Stimulated activated naive CD8-positive, alpha-beta T cell treated with anti-CD3 and anti-CD28 coated beads, Interleukin-15, Interleukin-2, amounts not matched to agents 100 ng/mL and 50 ng/mL, for 24 hours (primary cell): Measurements from ENCODE around the gene NAA25.
A peak's percentile ranks its signal among the peaks of the same experiment; 100 is the strongest.
"Not testable (repeated sequence)": the region's sequence is repeated elsewhere in the genome, so short reads cannot be mapped to it uniquely, and the experiment has no call there.

Experiments used
- H3K27ac Mint-ChIP-seq: one replicate; pipeline ENCODE4 v1.8.0; 2021; ENCODE audit warnings: mild to moderate bottlenecking, mixed read lengths
- H3K27me3 Mint-ChIP-seq: one replicate; pipeline ENCODE4 v1.8.0; 2021; ENCODE audit warnings: mixed read lengths
- H3K36me3 Mint-ChIP-seq: one replicate; pipeline ENCODE4 v1.8.0; 2021; ENCODE audit warnings: low read depth, mixed read lengths
- H3K4me1 Mint-ChIP-seq: one replicate; pipeline ENCODE4 v1.8.0; 2021; ENCODE audit warnings: low read depth, mixed read lengths
- H3K4me3 Mint-ChIP-seq: one replicate; pipeline ENCODE4 v1.8.0; 2021; ENCODE audit warnings: mild to moderate bottlenecking, mixed read lengths
- H3K9me3 Mint-ChIP-seq: one replicate; pipeline ENCODE4 v1.8.0; 2021; ENCODE audit warnings: mixed read lengths

NAA25 gene

GRCh38 chr12:112036614-112037013, 72.0 kb downstream of the NAA25 start:
- not testable (repeated sequence) for H3K4me3 Mint-ChIP-seq, H3K27ac Mint-ChIP-seq, H3K4me1 Mint-ChIP-seq

GRCh38 chr12:112035219-112035785, 73.3 kb downstream of the NAA25 start:
- H3K27ac Mint-ChIP-seq = no peak overlapping the region
- H3K36me3 Mint-ChIP-seq = peaks cover 72% of the 10 kb centered on the region
- H3K4me1 Mint-ChIP-seq = no peaks in the 10 kb centered on the region
- no peaks in the 10 kb centered on the region for H3K9me3 Mint-ChIP-seq
- no peak overlapping the region for H3K4me3 Mint-ChIP-seq
- no peaks in the 10 kb centered on the region for H3K27me3 Mint-ChIP-seq

More at GRCh38 chr12:112036614-112037013, 72.0 kb downstream of the NAA25 start:
- peaks cover 64% of the 10 kb centered on the region for H3K36me3 Mint-ChIP-seq
- not testable (repeated sequence) for H3K27me3 Mint-ChIP-seq, H3K9me3 Mint-ChIP-seq

GRCh38 chr12:112032292-112032691, 76.3 kb downstream of the NAA25 start:
- Mint-ChIP-seq H3K27ac (no peak overlapping the region), H3K4me3 (no peak overlapping the region), H3K27me3 (no peaks in the 10 kb centered on the region), H3K9me3 (no peaks in the 10 kb centered on the region), H3K4me1 (peaks cover 9% of the 10 kb centered on the region), H3K36me3 (peaks cover 63% of the 10 kb centered on the region)

GRCh38 chr12:112031472-112031871, 77.1 kb downstream of the NAA25 start:
- H3K9me3 Mint-ChIP-seq = no peaks in the 10 kb centered on the region
- peak overlapping the region; percentile 9 for H3K27ac Mint-ChIP-seq
- H3K4me3 Mint-ChIP-seq = no peak overlapping the region
- H3K36me3 Mint-ChIP-seq = peaks cover 57% of the 10 kb centered on the region
- no peaks in the 10 kb centered on the region for H3K27me3 Mint-ChIP-seq
- peaks cover 9% of the 10 kb centered on the region for H3K4me1 Mint-ChIP-seq

- Mint-ChIP-seq H3K27me3 (no peaks in the 10 kb centered on the region), H3K4me1 (peaks cover 20% of the 10 kb centered on the region), H3K4me3 (no peak overlapping the region), H3K27ac (peak overlapping the region; percentile 29), H3K36me3 (peaks cover 58% of the 10 kb centered on the region), H3K9me3 (no peaks in the 10 kb centered on the region)
These were observed 79.3 kb downstream of the NAA25 start for GRCh38 chr12:112029301-112029700.

GRCh38 chr12:112025808-112026375, 82.7 kb downstream of the NAA25 start:
- Mint-ChIP-seq H3K27ac (peak overlapping the region; percentile 80), H3K9me3 (no peaks in the 10 kb centered on the region), H3K4me1 (peaks cover 38% of the 10 kb centered on the region), H3K27me3 (no peaks in the 10 kb centered on the region), H3K36me3 (peaks cover 61% of the 10 kb centered on the region), H3K4me3 (no peak overlapping the region)

GRCh38 chr12:112023759-112024396, 84.7 kb downstream of the NAA25 start:
- Mint-ChIP-seq H3K27me3 (no peaks in the 10 kb centered on the region), H3K4me3 (no peak overlapping the region), H3K27ac (peak overlapping the region; percentile 41), H3K36me3 (peaks cover 54% of the 10 kb centered on the region), H3K9me3 (no peaks in the 10 kb centered on the region), H3K4me1 (peaks cover 46% of the 10 kb centered on the region)

- peak overlapping the region; percentile 46 for H3K27ac Mint-ChIP-seq
- no peak overlapping the region for H3K4me3 Mint-ChIP-seq
- H3K36me3 Mint-ChIP-seq = peaks cover 60% of the 10 kb centered on the region
- H3K9me3 Mint-ChIP-seq = no peaks in the 10 kb centered on the region
- peaks cover 51% of the 10 kb centered on the region for H3K4me1 Mint-ChIP-seq
- H3K27me3 Mint-ChIP-seq = no peaks in the 10 kb centered on the region
These were observed 86.2 kb downstream of the NAA25 start for GRCh38 chr12:112022241-112023016.

- Mint-ChIP-seq H3K9me3 (peaks cover 3% of the 10 kb centered on the region), H3K27ac (no peak overlapping the region), H3K36me3 (peaks cover 60% of the 10 kb centered on the region), H3K4me3 (no peak overlapping the region), H3K27me3 (no peaks in the 10 kb centered on the region), H3K4me1 (peaks cover 58% of the 10 kb centered on the region)
These were observed 87.6 kb downstream of the NAA25 start for GRCh38 chr12:112020947-112021457.

- peaks cover 57% of the 10 kb centered on the region for H3K36me3 Mint-ChIP-seq
- H3K27me3 Mint-ChIP-seq = no peaks in the 10 kb centered on the region
- H3K27ac Mint-ChIP-seq = peak overlapping the region; percentile 64
- H3K9me3 Mint-ChIP-seq = peaks cover 7% of the 10 kb centered on the region
- H3K4me3 Mint-ChIP-seq = no peak overlapping the region
- peaks cover 60% of the 10 kb centered on the region for H3K4me1 Mint-ChIP-seq
These were observed 89.9 kb downstream of the NAA25 start for GRCh38 chr12:112018571-112019237.

- H3K9me3 Mint-ChIP-seq = peaks cover 7% of the 10 kb centered on the region
- H3K4me1 Mint-ChIP-seq = peaks cover 57% of the 10 kb centered on the region
These were observed 91.5 kb downstream of the NAA25 start for GRCh38 chr12:112017041-112017440.

GRCh38 chr12:112015938-112016337, 92.6 kb downstream of the NAA25 start:
- Mint-ChIP-seq H3K27me3 (no peaks in the 10 kb centered on the region), H3K27ac (peak overlapping the region; percentile 65), H3K9me3 (peaks cover 7% of the 10 kb centered on the region), H3K4me3 (peak overlapping the region; percentile 24), H3K36me3 (peaks cover 49% of the 10 kb centered on the region), H3K4me1 (peaks cover 68% of the 10 kb centered on the region)

More at GRCh38 chr12:112017041-112017440, 91.5 kb downstream of the NAA25 start:
- Mint-ChIP-seq H3K27ac (peak overlapping the region; percentile 39), H3K36me3 (peaks cover 42% of the 10 kb centered on the region), H3K4me3 (no peak overlapping the region), H3K27me3 (no peaks in the 10 kb centered on the region)

- no peaks in the 10 kb centered on the region for H3K27me3 Mint-ChIP-seq
- H3K4me1 Mint-ChIP-seq = peaks cover 66% of the 10 kb centered on the region
- peaks cover 42% of the 10 kb centered on the region for H3K36me3 Mint-ChIP-seq
- H3K27ac Mint-ChIP-seq = peak overlapping the region; percentile 98
- peaks cover 7% of the 10 kb centered on the region for H3K9me3 Mint-ChIP-seq
- peak overlapping the region; percentile 99 for H3K4me3 Mint-ChIP-seq
These were observed 94.8 kb downstream of the NAA25 start for GRCh38 chr12:112013601-112014402.
